NT2/D1 (cell line): ENCODE measurements around the gene DYNC1H1.

Source experiments
- SUZ12 ChIP-seq: IDR thresholded peaks from 2 replicates; pipeline ENCODE4 v1.6.1; 2011; ENCODE audit not compliant: insufficient read length, insufficient read depth; ENCODE audit errors: extremely low read depth
- ZNF274 ChIP-seq: IDR thresholded peaks from 2 replicates; pipeline ENCODE4 v1.6.1; 2011; ENCODE audit warnings: mild to moderate bottlenecking, low read depth, low read length

DNA sequence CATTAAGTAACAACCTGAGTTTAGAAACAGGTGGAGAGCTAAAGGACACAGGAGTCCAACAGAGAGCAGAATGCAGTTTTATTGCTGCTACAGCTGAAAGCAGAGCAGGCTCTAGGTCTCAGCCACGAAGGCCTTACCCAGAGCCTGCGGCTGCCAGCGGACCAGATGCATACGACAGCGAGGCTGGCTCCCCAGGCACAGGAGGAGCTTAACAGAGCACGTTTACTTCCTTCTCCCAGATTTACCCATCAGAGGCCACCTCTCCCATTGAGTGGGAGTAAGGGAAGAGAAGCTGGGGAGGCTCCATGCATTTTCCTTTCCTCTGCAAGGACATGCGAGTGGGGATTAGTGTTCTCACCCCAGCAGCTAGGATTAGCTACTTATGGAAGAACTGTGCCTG, 22.6 kb downstream of the DYNC1H1 start:
- TF ChIP-seq ZNF274 (no peak), SUZ12 (no peak)
